HepG2 (cell line): Measurements from ENCODE around the gene AADACL4. TPM values are rescaled to one million over a fixed set of nuclear protein-coding genes. Genes with fewer than 3 reads are reported as not detected.

ENCODE experiments used
- AFF4 ChIP-seq: sonication (generic); formaldehyde crosslinking; IDR thresholded peaks from 2 replicates; pipeline ENCODE4 v1.4.0; 2020; ENCODE audit warnings: missing genetic modification reagents
- ATF6 ChIP-seq: sonication (generic); formaldehyde crosslinking; conservative IDR thresholded peaks from 2 replicates; pipeline ENCODE4 v1.4.0; 2020; ENCODE audit warnings: missing genetic modification reagents
- FOSL1 ChIP-seq: sonication (generic); formaldehyde crosslinking; IDR thresholded peaks from 2 replicates; pipeline ENCODE4 v1.9.0; 2021; ENCODE audit warnings: missing genetic modification reagents, borderline replicate concordance
- FOXO1 ChIP-seq: sonication (generic); formaldehyde crosslinking; IDR thresholded peaks from 2 replicates; pipeline ENCODE4 v1.4.0; 2020; ENCODE audit warnings: missing genetic modification reagents
- FOXP1 ChIP-seq, 2 experiments: fragments of 450-650 bp in 1 of 2; IDR thresholded peaks; 2 replicates each; pipeline ENCODE4 v1.6.1; 2017 to 2018; ENCODE audit warnings: antibody characterized with exemption in 1 of 2
- KAT8 ChIP-seq: IDR thresholded peaks from 2 replicates; pipeline ENCODE4 v1.6.1; 2016; ENCODE audit warnings: missing genetic modification reagents, missing compliant biosample characterization
- MYPOP ChIP-seq: sonication (generic); formaldehyde crosslinking; IDR thresholded peaks from 2 replicates; pipeline ENCODE4 v1.8.1; 2023; ENCODE audit warnings: mild to moderate bottlenecking, moderate library complexity, missing genetic modification reagents
- RBM22 ChIP-seq: fragments of 200-400 bp; formaldehyde crosslinking; optimal IDR thresholded peaks from 2 replicates; pipeline ENCODE3; 2017; ENCODE audit warnings: mild to moderate bottlenecking, low read length, moderate library complexity
- RFXAP ChIP-seq: sonication (generic); formaldehyde crosslinking; IDR thresholded peaks from 2 replicates; pipeline ENCODE4 v1.4.0; 2020; ENCODE audit warnings: missing genetic modification reagents, borderline replicate concordance
- SKI ChIP-seq: fragments of 450-650 bp; IDR thresholded peaks from one replicate; pipeline ENCODE4 v1.6.1; 2018; ENCODE audit warnings: mild to moderate bottlenecking; ENCODE audit not compliant: partially characterized antibody
- SP4 ChIP-seq: sonication (generic); formaldehyde crosslinking; IDR thresholded peaks from 2 replicates; pipeline ENCODE4 v1.8.1; 2023; ENCODE audit warnings: mild to moderate bottlenecking, missing genetic modification reagents
- WIZ ChIP-seq: sonication (generic); formaldehyde crosslinking; IDR thresholded peaks from 2 replicates; pipeline ENCODE4 v1.5.1; 2020; ENCODE audit warnings: mild to moderate bottlenecking, missing genetic modification reagents
- ZBTB39 ChIP-seq: sonication (generic); formaldehyde crosslinking; IDR thresholded peaks from 2 replicates; pipeline ENCODE4 v1.5.0; 2020; ENCODE audit warnings: missing genetic modification reagents
- ZFY ChIP-seq: sonication (generic); formaldehyde crosslinking; IDR thresholded peaks from 2 replicates; pipeline ENCODE4 v1.4.0; 2020; ENCODE audit warnings: missing genetic modification reagents
- ZNF24 ChIP-seq: fragments of 450-650 bp; IDR thresholded peaks from 2 replicates; pipeline ENCODE4 v1.6.1; 2017; ENCODE audit warnings: antibody characterized with exemption, mild to moderate bottlenecking
- ZNF280B ChIP-seq: sonication (generic); formaldehyde crosslinking; IDR thresholded peaks from 2 replicates; pipeline ENCODE4 v1.5.0; 2020; ENCODE audit warnings: missing genetic modification reagents, mild to moderate bottlenecking, borderline replicate concordance
- ZNF44 ChIP-seq: sonication (generic); formaldehyde crosslinking; IDR thresholded peaks from 2 replicates; pipeline ENCODE4 v1.5.1; 2020; ENCODE audit warnings: mild to moderate bottlenecking, missing genetic modification reagents
- ZNF841 ChIP-seq: sonication (generic); formaldehyde crosslinking; IDR thresholded peaks from 2 replicates; pipeline ENCODE4 v1.8.1; 2023; ENCODE audit warnings: missing genetic modification reagents, borderline replicate concordance
- polyA plus RNA-seq, 8 experiments: library from polyadenylated mRNA; depleted of rRNA in 3 of 8; stranded (reverse) in 7 of 8; unstranded in 1 of 8; fragments of >200 nt; fragmentation: Illumina TruSeq in 4 of 8; extraction: Trizol in 4 of 8; gene quantifications; 2 replicates each; pipeline versions ENCODE4 v1.2.1 to v1.2.3, GENCODE V29; 2011 to 2016; ENCODE audit warnings: low read depth in 4 of 8, missing spikeins in 1 of 8, mixed read lengths in 1 of 8; ENCODE audit not compliant: insufficient read depth in 1 of 8
- total RNA-seq, 5 experiments: library from RNA; depleted of rRNA; stranded (reverse); fragments of >200 nt; fragmentation: Illumina TruSeq; extraction: Trizol; gene quantifications; 2 replicates each; pipeline ENCODE4 v1.2.3, GENCODE V29; 2016; ENCODE audit warnings: low read depth in 1 of 5

AADACL4 gene
- total and polyA plus RNA-seq, 2 of the 13 experiments (the other 11 are each of a cell fraction or from before 2014, with no cell fraction given), result not detected

GRCh38 chr1:12615865-12616708 lies 27.8 kb upstream of the AADACL4 start (continued):
- TF ChIP-seq SKI (peak; percentile 84), WIZ (CRISPR knock-in tag) (no peak), ZNF280B (CRISPR knock-in tag) (peak; percentile 25; the same call in 1 of the 2 replicates), FOXO1 (CRISPR knock-in tag) (peak; percentile 80), ZNF24 (no peak), RFXAP (CRISPR knock-in tag) (peak; percentile 17; the same call in 1 of the 2 replicates), AFF4 (CRISPR knock-in tag) (peak; percentile 90; the same call in 1 of the 2 replicates), ZNF841 (CRISPR knock-in tag) (no peak), ZNF44 (CRISPR knock-in tag) (no peak; the same call in 1 of the 2 replicates), MYPOP (CRISPR knock-in tag) (0 out of 2 replicates have a peak, but pooled peaks have one; percentile 59), ZBTB39 (CRISPR knock-in tag) (no peak), ATF6 (no peak), RBM22 (peak; percentile 92), FOSL1 (CRISPR knock-in tag) (peak; percentile 61; the same call in 1 of the 2 replicates), ZFY (peak; percentile 46), FOXP1 (IDR thresholded peaks at IDR 0.05) (0 out of 2 replicates have a peak, but pooled peaks have one; percentile 28), FOXP1 (CRISPR knock-in tag; IDR thresholded peaks at IDR 0.05) (peak; percentile 89), SP4 (no peak), KAT8 (CRISPR knock-in tag) (no peak)
